Kidney epithelial cell (primary cell): Measurements from ENCODE around the gene RFFL. TPM values are rescaled to one million over a fixed set of nuclear protein-coding genes. Genes with fewer than 3 reads are reported as not detected.

Experiments
- DNase-seq: peaks from one replicate; pipeline ENCODE4 v3.0.0-alpha.2; 2010; ENCODE audit warnings: low read depth
- H3K27me3 ChIP-seq: 2 replicates; pipeline ENCODE4 v1.6.0; 2011; ENCODE audit warnings: low read length; ENCODE audit not compliant: control insufficient read depth, insufficient read depth
- H3K36me3 ChIP-seq: 2 replicates; pipeline ENCODE4 v1.5.1; 2011; ENCODE audit warnings: low read length; ENCODE audit not compliant: control insufficient read depth, insufficient read depth
- H3K4me3 ChIP-seq: 2 replicates; pipeline ENCODE4 v1.5.1; 2011; ENCODE audit warnings: low read depth, mild to moderate bottlenecking, control low read depth, low read length
- total RNA-seq: library from RNA; depleted of rRNA; stranded (reverse); fragments of >200 nt; gene quantifications from 2 replicates; pipeline ENCODE4 v1.2.3, GENCODE V29; 2015
- TF ChIP-seq, protein P1 (sequence below): IDR thresholded peaks from 2 replicates; pipeline ENCODE4 v1.5.1; 2011; ENCODE audit warnings: mild to moderate bottlenecking, moderate library complexity, low read length, control low read depth, inconsistent platforms; ENCODE audit not compliant: insufficient read depth, poor library complexity, severe bottlenecking

RFFL gene
- total RNA-seq, 1 donor from 2014 or later: 14.1 TPM

DNA sequence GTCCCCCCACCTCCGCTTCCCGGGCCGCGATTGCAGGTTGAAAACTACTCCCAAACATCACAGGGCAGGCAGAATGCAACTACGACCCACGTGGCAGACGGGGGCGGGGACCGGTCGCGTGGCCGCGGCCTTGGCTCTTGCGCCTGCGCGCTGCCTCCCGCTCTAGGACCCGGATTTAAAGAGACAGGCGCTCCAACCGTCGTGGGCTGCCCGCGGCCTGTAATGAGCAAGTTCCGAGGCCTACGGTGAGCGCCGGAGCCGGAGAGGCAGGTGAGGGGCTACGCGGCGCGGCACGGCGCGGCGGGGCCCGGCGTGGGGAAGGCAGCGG, 83.2 kb downstream of the RFFL start, which contains the start of gene LIG3:
Gene LIG3, plus strand, starts transcription at position 160 of the 328 bp plus-strand sequence. CDS start 2,494 bp downstream, outside the sequence.
- H3K4me3 ChIP-seq: peak within 1 kb of the TSS; percentile 72
- peak; percentile 65 for DNase-seq
- TF ChIP-seq, protein P1, sequence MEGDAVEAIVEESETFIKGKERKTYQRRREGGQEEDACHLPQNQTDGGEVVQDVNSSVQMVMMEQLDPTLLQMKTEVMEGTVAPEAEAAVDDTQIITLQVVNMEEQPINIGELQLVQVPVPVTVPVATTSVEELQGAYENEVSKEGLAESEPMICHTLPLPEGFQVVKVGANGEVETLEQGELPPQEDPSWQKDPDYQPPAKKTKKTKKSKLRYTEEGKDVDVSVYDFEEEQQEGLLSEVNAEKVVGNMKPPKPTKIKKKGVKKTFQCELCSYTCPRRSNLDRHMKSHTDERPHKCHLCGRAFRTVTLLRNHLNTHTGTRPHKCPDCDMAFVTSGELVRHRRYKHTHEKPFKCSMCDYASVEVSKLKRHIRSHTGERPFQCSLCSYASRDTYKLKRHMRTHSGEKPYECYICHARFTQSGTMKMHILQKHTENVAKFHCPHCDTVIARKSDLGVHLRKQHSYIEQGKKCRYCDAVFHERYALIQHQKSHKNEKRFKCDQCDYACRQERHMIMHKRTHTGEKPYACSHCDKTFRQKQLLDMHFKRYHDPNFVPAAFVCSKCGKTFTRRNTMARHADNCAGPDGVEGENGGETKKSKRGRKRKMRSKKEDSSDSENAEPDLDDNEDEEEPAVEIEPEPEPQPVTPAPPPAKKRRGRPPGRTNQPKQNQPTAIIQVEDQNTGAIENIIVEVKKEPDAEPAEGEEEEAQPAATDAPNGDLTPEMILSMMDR: no peak
- H3K36me3 ChIP-seq: no peaks in the 10 kb centered on the region
- no peaks in the 10 kb centered on the region for H3K27me3 ChIP-seq

DNA sequence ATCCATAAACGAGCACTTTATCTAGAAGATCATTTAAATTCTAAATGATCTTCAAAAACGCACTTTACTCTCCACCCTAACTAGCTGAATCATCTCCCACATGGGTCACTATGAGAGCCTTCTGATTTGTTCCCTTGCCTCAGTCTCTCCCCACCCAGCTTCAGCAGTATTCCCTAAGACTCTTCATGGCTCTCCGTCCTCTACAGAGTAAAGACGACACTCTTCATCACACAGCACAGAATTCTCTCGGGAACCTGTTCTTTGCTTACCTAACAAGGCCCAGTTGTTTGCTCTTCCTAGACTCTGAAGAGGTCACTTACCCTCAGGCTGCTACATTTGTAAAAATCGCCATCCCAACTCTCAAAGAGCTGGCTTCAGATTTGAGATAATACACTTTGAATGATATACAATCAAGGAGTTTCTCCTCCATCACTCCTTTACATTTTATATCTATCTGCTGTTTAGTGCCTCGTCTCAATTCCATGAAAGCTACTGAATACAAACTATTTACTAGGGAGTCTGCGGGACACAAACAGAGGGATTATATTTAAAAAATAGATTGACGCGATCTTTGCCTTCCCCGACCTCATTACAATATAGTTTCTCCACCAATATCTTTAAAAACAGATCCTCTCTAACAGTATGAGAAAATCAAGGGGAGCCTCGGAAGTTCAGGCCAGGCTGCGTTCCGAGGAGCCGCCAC, 83.7 kb downstream of the RFFL start:
- no peak for DNase-seq
- H3K36me3 ChIP-seq: no peaks in the 10 kb centered on the region
- no peaks in the 10 kb centered on the region for H3K27me3 ChIP-seq
- peak overlapping the region; percentile 72 for H3K4me3 ChIP-seq
- TF ChIP-seq, protein P1: no peak

DNA sequence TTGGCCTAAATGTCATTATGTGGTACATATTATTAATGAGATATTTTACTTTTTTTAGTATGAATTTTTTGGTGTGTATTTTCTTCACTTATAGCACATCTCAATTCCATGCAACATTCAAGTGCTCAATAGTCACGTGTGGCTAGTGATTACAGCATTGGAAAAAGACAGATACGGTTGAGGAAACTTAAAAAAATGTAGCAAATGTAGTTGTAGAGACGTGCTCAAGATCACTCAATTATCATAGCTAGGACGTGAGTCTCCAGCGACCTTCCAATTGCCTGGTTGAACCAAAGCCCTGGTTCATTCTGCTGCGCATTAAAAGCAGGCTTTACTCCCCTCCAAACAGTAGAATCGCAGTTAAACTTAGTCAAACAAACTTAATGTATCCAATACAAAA, 84.4 kb downstream of the RFFL start:
- H3K4me3 ChIP-seq: no peak overlapping the region
- no peaks in the 10 kb centered on the region for H3K27me3 ChIP-seq
- H3K36me3 ChIP-seq: no peaks in the 10 kb centered on the region
- TF ChIP-seq, protein P1: no peak
- DNase-seq: no peak

DNA sequence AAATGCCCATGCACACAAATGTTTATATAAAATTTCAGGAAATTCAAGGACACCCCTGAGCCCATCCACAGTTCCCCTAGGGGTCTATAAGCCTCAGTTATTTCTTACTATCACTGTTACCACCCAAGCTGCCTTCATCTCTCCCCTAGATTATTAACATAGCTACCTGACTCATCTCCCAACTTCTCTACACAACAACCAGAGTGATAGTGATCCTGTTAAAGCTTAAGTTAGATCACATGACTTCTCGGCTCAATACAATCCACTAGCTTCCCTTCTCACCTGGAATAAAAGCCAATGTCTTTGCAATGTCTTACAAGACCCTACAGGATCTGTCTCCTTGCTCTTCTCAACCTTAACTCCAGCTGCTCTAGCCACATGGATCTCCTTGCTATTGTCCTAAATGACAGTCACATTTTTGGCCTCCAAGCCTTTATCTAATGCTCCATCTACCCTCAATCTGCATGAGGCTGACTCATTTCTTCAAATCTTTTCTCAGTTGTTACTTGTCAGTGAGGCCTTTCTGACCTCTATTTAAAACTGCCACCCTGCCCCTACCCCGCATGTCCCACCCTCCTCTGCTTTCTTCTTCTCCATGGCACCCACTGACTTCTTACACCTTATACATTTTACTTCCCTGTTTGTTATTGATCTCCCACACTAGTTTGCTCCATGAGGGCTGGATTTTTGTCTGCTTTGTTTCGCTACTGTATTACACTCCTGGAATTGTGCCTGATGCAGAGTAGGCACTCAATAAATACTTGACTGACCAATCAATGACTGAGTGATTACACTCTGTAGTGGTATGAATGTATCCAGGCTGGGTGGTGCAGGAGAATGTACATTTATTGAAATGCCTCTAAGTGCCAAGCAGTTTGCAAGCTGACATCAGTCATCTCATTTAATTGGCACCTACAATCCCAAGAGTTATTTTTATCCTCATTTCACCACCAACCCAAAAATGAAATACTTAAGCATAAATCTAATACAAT, 88.4 kb downstream of the RFFL start:
- H3K27me3 ChIP-seq: no peaks in the 10 kb centered on the region
- H3K4me3 ChIP-seq: no peak overlapping the region
- no peak for DNase-seq
- H3K36me3 ChIP-seq: no peaks in the 10 kb centered on the region
- TF ChIP-seq, protein P1: no peak

DNA sequence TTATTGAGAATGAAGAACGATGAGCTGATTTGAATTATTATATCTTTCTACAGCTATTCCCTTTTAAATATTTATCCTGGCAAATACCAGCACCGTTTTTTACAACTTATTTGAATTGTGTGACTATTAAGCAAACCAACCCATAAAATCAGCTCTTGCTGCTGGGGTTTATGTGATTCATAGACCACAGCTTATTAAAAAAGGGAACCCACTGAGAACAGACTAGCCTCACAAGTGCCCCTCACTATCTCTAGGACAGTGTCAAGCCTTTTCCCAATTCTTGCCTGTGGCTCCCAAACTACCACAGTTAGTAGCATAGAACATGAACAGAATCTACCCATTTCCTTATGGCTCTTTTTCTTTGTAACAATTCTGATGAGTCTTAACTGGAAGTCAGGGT, 89.3 kb downstream of the RFFL start:
- Histone ChIP-seq H3K4me3 (no peak overlapping the region), H3K36me3 (no peaks in the 10 kb centered on the region), H3K27me3 (no peaks in the 10 kb centered on the region)
- no peak for DNase-seq
- TF ChIP-seq, protein P1: no peak
